ENCODE measurements around the gene FAM162A. TPM values are rescaled to one million over a fixed set of nuclear protein-coding genes. Genes with fewer than 3 reads are reported as not detected.

The FAM162A gene
- total RNA-seq, 1 donor from 2014 or later = 51.2 TPM

DNA sequence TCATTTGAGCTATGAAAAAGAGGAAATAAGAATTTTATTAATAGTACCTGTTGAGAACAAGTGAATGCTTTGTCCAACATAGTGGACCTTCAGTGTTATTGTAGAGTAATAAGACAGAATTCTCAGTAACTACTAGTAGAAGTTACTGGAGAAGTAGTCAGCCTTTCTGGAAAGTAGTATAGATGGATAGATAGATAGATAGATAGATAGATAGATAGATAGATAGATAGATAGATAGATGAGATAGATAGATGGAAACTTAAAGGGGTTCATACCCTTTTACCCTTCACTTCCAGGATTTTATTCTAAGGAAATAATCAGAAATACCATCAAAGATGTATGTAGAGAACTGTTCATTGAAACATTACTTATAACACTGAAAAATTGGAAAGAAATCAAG, 5.2 kb downstream of the FAM162A start:
- Mint-ChIP-seq H3K4me3 (no peak overlapping the region), H3K9me3 (no peaks in the 10 kb centered on the region), H3K4me1 (peaks cover 27% of the 10 kb centered on the region), H3K36me3 (peaks cover 11% of the 10 kb centered on the region), H3K27me3 (ENCODE audit: low read depth) (no peaks in the 10 kb centered on the region), H3K27ac (no peak overlapping the region)
- DNase-seq (ENCODE audit: low spot score in 2 of 2, unreplicated experiment in 2 of 2) = no peak
- TF ChIP-seq, protein P1, sequence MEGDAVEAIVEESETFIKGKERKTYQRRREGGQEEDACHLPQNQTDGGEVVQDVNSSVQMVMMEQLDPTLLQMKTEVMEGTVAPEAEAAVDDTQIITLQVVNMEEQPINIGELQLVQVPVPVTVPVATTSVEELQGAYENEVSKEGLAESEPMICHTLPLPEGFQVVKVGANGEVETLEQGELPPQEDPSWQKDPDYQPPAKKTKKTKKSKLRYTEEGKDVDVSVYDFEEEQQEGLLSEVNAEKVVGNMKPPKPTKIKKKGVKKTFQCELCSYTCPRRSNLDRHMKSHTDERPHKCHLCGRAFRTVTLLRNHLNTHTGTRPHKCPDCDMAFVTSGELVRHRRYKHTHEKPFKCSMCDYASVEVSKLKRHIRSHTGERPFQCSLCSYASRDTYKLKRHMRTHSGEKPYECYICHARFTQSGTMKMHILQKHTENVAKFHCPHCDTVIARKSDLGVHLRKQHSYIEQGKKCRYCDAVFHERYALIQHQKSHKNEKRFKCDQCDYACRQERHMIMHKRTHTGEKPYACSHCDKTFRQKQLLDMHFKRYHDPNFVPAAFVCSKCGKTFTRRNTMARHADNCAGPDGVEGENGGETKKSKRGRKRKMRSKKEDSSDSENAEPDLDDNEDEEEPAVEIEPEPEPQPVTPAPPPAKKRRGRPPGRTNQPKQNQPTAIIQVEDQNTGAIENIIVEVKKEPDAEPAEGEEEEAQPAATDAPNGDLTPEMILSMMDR (IDR thresholded peaks at IDR 0.05; ENCODE audit: unreplicated experiment) = no peak

DNA sequence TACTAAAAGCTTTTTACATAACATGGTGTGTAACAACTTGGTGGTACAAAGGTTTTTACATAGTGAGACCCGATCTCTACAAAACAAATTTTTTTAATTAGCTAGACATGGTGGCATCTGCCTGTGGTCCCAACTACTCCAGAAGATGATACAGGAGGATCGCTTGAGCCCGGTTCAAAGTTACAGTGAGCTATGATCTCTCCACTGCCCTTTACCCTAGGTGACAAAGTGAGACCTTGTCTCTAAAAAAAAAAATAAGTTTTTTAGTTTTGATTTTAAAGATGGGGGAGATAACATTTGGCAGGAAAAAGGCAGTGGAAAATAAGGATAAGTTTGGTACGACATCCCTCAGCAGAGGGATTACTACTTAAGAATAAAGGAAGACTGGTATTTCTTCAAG, 5.9 kb downstream of the FAM162A start:
- H3K4me3 Mint-ChIP-seq = no peak overlapping the region
- TF ChIP-seq, protein P1 (IDR thresholded peaks at IDR 0.05; ENCODE audit: unreplicated experiment) = no peak
- no peak for DNase-seq (ENCODE audit: low spot score in 2 of 2, unreplicated experiment in 2 of 2)
- no peaks in the 10 kb centered on the region for H3K9me3 Mint-ChIP-seq
- H3K27ac Mint-ChIP-seq = no peak overlapping the region
- peaks cover 30% of the 10 kb centered on the region for H3K4me1 Mint-ChIP-seq
- no peaks in the 10 kb centered on the region for H3K27me3 Mint-ChIP-seq (ENCODE audit: low read depth)
- H3K36me3 Mint-ChIP-seq = peaks cover 11% of the 10 kb centered on the region

DNA sequence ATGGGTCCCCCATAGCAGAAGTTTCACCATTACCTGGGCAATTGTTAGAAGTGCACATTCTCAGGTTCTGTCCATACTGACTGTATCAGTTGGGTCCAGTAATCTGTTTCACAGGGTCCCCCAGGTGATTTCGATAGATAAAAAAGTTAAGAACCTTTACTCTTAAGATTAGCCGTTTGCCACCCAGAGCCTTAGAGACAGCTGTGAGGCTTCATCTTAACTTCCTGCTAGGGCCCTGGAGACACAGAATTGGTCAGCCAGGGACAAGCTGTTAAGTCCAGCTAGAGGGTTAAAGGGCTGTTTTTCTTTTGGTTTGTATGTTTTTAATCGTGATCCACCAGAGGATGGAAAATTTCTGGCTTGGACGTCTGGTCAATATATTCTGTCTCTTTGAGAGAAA, 6.7 kb downstream of the FAM162A start:
- DNase-seq (ENCODE audit: low spot score in 2 of 2, unreplicated experiment in 2 of 2) = no peak
- Mint-ChIP-seq H3K4me1 (peaks cover 29% of the 10 kb centered on the region), H3K27ac (no peak overlapping the region), H3K27me3 (ENCODE audit: low read depth) (no peaks in the 10 kb centered on the region), H3K36me3 (peaks cover 11% of the 10 kb centered on the region), H3K4me3 (no peak overlapping the region), H3K9me3 (no peaks in the 10 kb centered on the region)
- TF ChIP-seq, protein P1 (IDR thresholded peaks at IDR 0.05; ENCODE audit: unreplicated experiment) = no peak

DNA sequence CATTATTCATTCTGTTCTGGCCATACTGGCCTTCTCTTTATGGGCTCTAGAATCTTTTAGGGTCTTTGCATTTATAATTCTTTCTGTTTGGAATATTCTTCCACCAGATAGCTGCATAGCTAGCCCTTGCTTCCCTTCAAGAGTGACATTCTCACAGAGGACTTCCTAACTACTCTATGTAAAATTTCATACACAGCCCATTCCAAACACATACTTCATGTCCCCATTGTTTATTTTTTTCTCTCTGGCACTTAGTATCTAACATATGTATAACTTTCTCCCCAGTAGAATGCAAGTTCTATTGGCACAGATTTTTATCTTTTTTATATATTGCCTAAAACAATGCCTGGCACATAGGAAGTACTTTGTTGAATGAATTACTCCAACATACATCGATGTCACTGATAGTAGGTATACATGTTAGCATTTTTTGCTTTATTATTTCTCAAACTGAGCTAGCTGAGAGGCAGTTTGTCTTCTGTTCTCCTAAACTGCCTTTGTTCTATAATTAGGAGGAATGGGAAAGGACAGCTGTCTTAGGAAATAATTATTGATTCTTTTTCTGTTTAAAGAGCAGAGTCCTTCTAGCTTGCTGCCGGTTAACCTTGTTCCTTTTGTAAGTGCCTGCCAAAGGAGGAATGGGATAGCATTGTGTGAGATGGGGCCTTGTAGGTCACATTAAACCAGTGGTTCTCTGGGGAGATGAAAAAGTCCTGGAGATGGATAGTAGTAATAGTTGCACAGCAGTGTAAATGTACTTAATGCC, 7.9 kb downstream of the FAM162A start:
- TF ChIP-seq, protein P1 (IDR thresholded peaks at IDR 0.05; ENCODE audit: unreplicated experiment) = no peak
- Mint-ChIP-seq H3K9me3 (no peaks in the 10 kb centered on the region), H3K4me3 (no peak overlapping the region), H3K27me3 (ENCODE audit: low read depth) (no peaks in the 10 kb centered on the region), H3K4me1 (peaks cover 23% of the 10 kb centered on the region), H3K27ac (no peak overlapping the region), H3K36me3 (peaks cover 7% of the 10 kb centered on the region)
- no peak for DNase-seq (ENCODE audit: low spot score in 2 of 2, unreplicated experiment in 2 of 2)

DNA sequence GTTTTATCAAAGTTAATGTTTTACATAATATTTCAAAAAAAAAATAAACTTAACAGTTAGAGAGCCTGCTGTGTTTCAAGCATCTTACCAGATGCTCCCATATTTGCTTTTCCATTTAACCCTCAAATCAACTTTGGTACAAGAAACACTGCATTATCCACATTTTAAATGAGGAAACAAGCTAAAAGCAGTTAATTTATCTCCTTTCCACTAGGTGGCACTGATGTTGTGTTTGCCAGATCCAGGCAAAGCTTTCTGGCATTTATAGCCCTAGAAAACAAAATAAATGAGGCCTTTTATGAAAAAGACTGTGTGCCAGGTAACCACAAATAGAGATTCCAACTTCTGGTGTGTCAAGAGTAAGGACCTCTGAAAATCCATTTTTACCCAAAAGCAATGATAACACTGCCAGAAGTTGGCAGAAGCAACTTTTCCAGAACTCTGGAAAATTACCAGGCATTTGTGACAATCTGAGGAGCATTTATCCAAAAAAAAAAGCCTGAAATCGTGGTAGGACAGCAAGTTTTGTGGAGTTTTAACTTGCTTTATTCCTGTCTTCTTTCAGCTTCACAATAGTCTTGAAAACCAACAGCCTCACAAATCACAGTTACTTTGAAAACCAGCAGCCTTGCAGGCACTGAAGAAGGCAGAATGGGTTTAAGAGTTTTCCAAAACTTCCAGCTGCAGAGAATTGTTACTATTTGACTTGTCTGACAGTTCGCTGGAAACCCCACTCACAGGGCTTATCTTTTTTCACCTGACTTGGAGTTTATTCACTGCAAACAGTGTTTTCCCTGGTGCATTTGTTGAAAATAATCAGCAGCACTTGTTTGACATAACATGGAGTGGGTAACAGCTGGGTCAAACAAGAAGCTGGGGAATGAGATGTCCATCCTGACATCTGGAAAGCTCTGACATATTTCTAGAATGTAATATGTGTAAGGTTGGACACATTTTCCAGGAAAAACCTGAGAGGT, 9.2 kb downstream of the FAM162A start:
- TF ChIP-seq, protein P1 (IDR thresholded peaks at IDR 0.05; ENCODE audit: unreplicated experiment) = peak; percentile 65
- no peak for DNase-seq (ENCODE audit: low spot score in 2 of 2, unreplicated experiment in 2 of 2)
- Mint-ChIP-seq H3K4me3 (no peak overlapping the region), H3K27ac (peak overlapping the region; percentile 60), H3K27me3 (ENCODE audit: low read depth) (no peaks in the 10 kb centered on the region), H3K4me1 (peaks cover 23% of the 10 kb centered on the region), H3K9me3 (no peaks in the 10 kb centered on the region), H3K36me3 (peaks cover 3% of the 10 kb centered on the region)

Measured in mesothelial cell of epicardium (in vitro differentiated cells).